IMR-90 (cell line): ENCODE results near the gene LGI4.

Experiments used
- BHLHE40 ChIP-seq: fragments of 150-350 bp; IDR thresholded peaks from 2 replicates; pipeline ENCODE4 v1.6.1; 2016; ENCODE audit warnings: mild to moderate bottlenecking, low read depth, low read length
- CHD1 ChIP-seq: IDR thresholded peaks from 2 replicates; pipeline ENCODE4 v1.6.1; 2012; ENCODE audit warnings: low read depth, low read length, improper control_type of control experiment
- FOS ChIP-seq: fragments of 150-350 bp; IDR thresholded peaks from 2 replicates; pipeline ENCODE4 v1.6.1; 2016; ENCODE audit warnings: low read depth, low read length
- MAFK ChIP-seq: IDR thresholded peaks from 2 replicates; pipeline ENCODE4 v1.6.1; 2012; ENCODE audit warnings: low read depth, low read length, improper control_type of control experiment
- MAZ ChIP-seq: IDR thresholded peaks from 2 replicates; pipeline ENCODE4 v1.6.1; 2012; ENCODE audit warnings: low read depth, mild to moderate bottlenecking, low read length, improper control_type of control experiment, moderate library complexity, borderline replicate concordance
- MXI1 ChIP-seq: IDR thresholded peaks from 2 replicates; pipeline ENCODE4 v1.6.1; 2012; ENCODE audit warnings: low read depth, mild to moderate bottlenecking, low read length, moderate library complexity, borderline replicate concordance
- POLR2A ChIP-seq: IDR thresholded peaks from 2 replicates; pipeline ENCODE4 v1.6.1; 2012; ENCODE audit warnings: mild to moderate bottlenecking, low read depth, low read length
- RAD21 ChIP-seq: IDR thresholded peaks from 2 replicates; pipeline ENCODE4 v1.6.1; 2012; ENCODE audit warnings: low read length, improper control_type of control experiment
- RCOR1 ChIP-seq: IDR thresholded peaks from 2 replicates; pipeline ENCODE4 v1.6.1; 2012; ENCODE audit warnings: mild to moderate bottlenecking, low read length, improper control_type of control experiment; ENCODE audit not compliant: insufficient replicate concordance
- RFX5 ChIP-seq: IDR thresholded peaks from 2 replicates; pipeline ENCODE4 v1.8.0; 2012; ENCODE audit warnings: low read depth, mild to moderate bottlenecking, low read length, moderate library complexity
- TF ChIP-seq, protein P1 (sequence below): conservative IDR thresholded peaks from 2 replicates; pipeline ENCODE4 v1.5.1; 2012; ENCODE audit warnings: mild to moderate bottlenecking, low read depth, low read length, improper control_type of control experiment
- TF ChIP-seq, protein P2 (sequence below): fragments of 150-350 bp; IDR thresholded peaks from 2 replicates; pipeline ENCODE4 v1.6.1; 2016; ENCODE audit warnings: low read depth, mild to moderate bottlenecking, low read length, moderate library complexity, borderline replicate concordance
- TF ChIP-seq, protein P3 (sequence below): fragments of 150-350 bp; IDR thresholded peaks from 2 replicates; pipeline ENCODE4 v1.6.1; 2017; ENCODE audit warnings: mild to moderate bottlenecking, antibody characterized with exemption, low read length, low read depth

DNA sequence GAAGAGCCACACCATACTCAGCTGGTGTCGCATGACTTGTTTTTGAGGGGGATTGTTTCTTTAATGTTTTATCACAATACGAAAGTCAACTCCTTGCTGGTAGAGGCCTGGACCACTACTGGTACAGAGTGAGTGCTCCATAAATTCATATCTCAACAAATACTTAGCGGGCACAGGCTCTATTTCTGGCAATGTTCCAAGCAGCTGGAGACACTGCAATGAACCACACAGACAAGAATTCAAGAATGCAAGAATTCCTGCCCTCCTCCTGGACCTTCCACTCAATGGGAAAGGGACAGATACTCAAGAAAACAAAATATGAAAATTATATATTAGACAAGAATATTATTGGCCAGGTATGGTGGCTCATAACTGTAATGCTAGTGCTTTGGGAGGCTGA, 14.6 kb upstream of the LGI4 start:
- TF ChIP-seq, protein P1, sequence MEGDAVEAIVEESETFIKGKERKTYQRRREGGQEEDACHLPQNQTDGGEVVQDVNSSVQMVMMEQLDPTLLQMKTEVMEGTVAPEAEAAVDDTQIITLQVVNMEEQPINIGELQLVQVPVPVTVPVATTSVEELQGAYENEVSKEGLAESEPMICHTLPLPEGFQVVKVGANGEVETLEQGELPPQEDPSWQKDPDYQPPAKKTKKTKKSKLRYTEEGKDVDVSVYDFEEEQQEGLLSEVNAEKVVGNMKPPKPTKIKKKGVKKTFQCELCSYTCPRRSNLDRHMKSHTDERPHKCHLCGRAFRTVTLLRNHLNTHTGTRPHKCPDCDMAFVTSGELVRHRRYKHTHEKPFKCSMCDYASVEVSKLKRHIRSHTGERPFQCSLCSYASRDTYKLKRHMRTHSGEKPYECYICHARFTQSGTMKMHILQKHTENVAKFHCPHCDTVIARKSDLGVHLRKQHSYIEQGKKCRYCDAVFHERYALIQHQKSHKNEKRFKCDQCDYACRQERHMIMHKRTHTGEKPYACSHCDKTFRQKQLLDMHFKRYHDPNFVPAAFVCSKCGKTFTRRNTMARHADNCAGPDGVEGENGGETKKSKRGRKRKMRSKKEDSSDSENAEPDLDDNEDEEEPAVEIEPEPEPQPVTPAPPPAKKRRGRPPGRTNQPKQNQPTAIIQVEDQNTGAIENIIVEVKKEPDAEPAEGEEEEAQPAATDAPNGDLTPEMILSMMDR = no peak
- no peak for TF ChIP-seq POLR2A
- TF ChIP-seq RFX5 = no peak
- TF ChIP-seq RCOR1 = no peak
- no peak for TF ChIP-seq FOS
- no peak for TF ChIP-seq MXI1
- no peak for TF ChIP-seq CHD1
- TF ChIP-seq, protein P2, sequence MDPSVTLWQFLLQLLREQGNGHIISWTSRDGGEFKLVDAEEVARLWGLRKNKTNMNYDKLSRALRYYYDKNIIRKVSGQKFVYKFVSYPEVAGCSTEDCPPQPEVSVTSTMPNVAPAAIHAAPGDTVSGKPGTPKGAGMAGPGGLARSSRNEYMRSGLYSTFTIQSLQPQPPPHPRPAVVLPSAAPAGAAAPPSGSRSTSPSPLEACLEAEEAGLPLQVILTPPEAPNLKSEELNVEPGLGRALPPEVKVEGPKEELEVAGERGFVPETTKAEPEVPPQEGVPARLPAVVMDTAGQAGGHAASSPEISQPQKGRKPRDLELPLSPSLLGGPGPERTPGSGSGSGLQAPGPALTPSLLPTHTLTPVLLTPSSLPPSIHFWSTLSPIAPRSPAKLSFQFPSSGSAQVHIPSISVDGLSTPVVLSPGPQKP = no peak
- TF ChIP-seq, protein P3, sequence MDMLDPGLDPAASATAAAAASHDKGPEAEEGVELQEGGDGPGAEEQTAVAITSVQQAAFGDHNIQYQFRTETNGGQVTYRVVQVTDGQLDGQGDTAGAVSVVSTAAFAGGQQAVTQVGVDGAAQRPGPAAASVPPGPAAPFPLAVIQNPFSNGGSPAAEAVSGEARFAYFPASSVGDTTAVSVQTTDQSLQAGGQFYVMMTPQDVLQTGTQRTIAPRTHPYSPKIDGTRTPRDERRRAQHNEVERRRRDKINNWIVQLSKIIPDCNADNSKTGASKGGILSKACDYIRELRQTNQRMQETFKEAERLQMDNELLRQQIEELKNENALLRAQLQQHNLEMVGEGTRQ = no peak
- no peak for TF ChIP-seq RAD21
- no peak for TF ChIP-seq MAZ
- no peak for TF ChIP-seq BHLHE40
- TF ChIP-seq MAFK = no peak
